Activated CD8-positive, alpha-beta memory T cell treated with anti-CD3 and anti-CD28 coated beads, Interleukin-2, amount 50 U/mL, for 4 hours (primary cell): ENCODE measurements around the gene C1QB.
"Not testable (repeated sequence)": the region's sequence is repeated elsewhere in the genome, so short reads cannot be mapped to it uniquely, and the experiment has no call there.

ENCODE experiments used
- DNase-seq: peaks from one replicate; pipeline ENCODE4 v3.0.0-alpha.2; 2020

Gene C1QB

GRCh38 chr1:22666412-22666811, 13.4 kb downstream of the C1QB start:
- no peak for DNase-seq

DNA sequence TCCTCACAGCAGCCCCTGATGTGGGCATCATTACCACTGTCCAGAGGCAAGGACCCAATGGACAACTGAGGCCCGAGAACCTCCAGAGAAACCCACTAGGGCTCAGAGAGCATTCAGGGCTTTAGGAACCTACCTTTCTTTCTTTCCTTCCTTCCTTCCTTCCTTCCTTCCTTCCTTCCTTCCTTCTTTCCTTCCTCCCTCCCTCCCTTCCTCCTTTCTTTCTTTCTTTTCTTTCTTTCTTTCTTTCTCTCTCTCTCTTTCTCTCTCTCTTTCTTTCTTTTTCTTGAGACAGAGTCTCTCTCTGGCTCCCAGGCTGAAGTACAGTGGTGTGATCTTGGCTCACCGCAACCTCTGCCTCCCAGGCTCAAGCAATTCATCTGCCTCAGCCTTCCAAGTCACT, 15.8 kb downstream of the C1QB start:
- DNase-seq: not testable (repeated sequence)

DNA sequence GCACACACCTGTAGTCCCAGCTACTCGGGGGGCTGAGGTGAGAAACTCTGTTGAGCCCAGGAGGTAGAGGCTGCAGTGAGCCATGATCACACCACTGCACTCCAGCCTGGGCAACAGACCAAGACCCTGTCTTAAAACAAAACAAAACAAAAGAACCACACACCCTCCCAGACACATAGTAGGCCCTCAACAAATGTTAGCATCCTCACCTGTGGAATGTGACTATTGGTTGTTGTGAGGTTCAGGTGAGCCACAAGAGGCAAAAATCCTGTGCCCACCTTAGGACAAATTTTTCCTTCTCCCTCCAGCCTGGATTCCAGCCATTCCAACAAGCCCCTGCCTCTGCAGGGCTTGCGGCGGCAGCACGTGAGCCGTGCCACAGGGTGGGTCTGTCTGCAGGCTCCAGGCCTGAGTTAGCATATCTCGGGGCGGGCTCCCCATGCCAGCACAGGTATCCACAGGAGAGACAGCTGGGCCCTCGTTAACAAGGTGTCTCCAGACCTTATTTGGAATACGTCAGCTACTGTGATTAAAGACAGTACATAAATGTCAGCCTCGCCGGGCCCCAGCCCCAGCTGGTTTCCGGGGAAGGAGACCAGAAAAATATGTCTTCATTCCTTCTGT, 17.4 kb downstream of the C1QB start:
- DNase-seq: no peak

DNA sequence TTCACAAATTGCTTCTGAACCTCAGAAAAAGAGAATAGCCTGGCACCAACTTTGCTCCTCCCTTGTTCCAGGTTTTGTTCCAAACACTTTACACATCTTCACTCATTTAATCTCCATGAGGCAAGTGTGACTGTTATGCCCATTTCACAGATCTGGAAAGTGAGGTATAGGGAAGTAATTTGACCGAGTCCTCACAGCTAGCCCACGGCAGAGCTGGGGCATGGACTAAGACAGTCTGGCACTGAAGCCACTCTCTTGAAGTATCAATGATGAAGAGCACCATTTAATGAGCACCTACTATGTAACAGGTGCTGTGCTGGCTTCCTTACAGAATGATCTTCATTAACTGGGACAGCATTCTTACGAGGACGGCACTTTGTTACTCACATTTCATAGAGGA, 19.0 kb downstream of the C1QB start:
- DNase-seq: no peak

DNA sequence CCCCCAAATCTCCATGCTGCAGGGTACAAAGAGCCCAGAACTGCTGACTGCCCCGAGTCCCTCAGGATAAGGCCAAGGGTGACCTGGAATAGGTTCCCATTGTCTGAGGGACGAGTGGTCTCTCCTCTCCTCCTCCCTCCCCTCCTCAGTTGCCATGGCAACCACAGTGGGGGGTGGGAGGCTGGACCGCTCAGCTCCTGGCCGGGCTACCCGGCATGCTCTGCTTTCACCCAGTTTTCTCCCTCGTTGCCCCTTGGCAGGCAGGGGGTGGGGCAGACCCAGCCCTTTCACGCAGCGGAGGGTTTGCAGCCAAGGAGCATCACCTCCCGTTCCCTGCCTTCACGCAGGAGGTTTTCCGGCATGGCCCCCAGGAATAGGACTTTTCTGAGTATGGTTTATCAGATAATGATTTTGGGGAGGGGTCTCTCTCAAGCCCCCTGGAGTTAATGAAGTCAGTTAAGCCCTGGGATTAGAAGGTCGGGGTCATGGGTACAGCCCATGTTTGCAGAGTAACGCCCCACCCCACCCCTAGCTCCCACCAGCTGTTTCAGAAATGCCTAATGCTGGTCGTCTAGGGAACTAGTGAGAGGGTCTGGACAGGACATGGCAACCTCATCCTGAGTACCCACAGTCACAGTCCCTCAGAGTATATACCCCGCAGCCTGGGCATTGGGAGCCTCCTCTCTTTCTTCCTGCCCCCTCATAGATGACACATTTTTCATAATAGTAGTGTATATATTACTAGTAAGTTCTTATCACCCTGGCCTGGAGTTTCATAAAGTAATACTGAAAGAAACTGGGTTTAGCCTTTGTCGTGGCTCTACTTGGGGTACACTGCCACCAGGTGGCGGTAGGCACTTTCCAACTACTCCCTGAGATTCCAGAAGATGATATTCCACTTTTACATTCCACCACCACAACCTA, 20.7 kb downstream of the C1QB start:
- no peak for DNase-seq

DNA sequence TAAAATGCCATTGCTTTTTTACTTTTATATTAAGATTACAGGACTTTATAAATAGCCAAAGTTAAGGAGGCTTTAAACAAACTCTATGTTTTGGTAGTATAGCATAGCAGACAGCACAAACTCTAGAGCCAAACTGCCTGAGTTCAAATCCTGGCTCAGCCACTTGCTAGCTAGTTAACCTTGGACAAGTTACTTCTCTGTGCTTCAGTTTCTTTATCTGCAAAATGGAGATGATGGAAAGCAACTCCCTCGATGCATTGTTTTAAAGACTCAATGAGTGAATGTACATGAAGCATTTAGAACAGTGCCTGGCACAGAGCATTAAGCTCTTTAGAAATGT, 21.3 kb downstream of the C1QB start:
- no peak for DNase-seq

GRCh38 chr1:22676151-22676550, 23.1 kb downstream of the C1QB start:
- DNase-seq: not testable (repeated sequence)

GRCh38 chr1:22676916-22677583, 24.0 kb downstream of the C1QB start:
- no peak for DNase-seq

GRCh38 chr1:22677931-22678896, 25.2 kb downstream of the C1QB start:
- no peak for DNase-seq

- no peak for DNase-seq
Observed at GRCh38 chr1:22680726-22681125, 27.7 kb downstream of the C1QB start.

GRCh38 chr1:22681556-22682276, 28.7 kb downstream of the C1QB start:
- DNase-seq: no peak

GRCh38 chr1:22683547-22683946, 30.5 kb downstream of the C1QB start:
- no peak for DNase-seq

DNA sequence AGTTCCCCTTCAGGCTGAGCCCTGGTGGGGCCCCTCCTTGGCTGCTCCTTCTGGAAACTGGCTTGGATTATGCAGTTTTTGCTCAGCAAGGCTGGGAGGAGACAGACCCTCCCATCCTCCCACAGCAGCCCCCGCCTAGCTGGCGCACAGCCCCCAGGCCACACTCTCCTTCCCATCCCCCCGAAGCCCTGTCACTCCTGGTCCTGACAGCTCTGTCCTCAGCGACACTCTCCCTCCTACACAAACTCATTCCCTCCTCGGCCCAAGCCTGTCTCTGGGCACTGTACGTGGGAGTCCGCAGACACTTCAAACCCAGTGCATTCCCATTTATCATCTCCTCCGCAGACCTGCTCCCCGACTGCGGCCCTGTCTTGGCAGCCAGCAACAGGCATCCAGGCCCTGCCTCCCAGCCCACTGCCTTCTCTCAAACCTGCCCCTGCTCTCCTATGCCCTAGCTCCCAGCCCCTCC, 32.6 kb downstream of the C1QB start:
- DNase-seq: no peak

GRCh38 chr1:22687191-22687590, 34.2 kb downstream of the C1QB start:
- no peak for DNase-seq

GRCh38 chr1:22688466-22688865, 35.4 kb downstream of the C1QB start:
- no peak for DNase-seq

DNA sequence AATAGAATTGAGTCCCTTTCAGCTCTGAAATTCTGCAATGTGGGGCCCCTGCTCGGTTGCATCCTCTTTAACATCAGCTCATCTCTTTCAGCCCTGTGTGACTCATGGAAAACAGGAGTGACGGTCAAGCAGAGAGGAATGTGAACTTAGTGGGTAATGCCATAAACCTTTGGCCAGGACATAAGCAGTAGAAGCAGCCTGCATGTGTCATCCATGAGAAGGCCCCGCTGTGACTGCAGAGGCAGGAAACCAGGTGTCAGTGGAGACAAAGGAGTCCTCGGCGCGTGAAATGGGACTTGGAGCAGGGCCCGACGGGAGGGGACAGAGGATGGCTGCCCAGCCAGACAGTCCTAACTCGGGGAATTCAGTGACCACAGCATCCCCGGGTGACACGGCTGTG, 36.5 kb downstream of the C1QB start:
- no peak for DNase-seq

- DNase-seq: no peak
Observed at GRCh38 chr1:22691031-22691753, 38.2 kb downstream of the C1QB start.

- no peak for DNase-seq
Observed at GRCh38 chr1:22694172-22694571, 41.1 kb downstream of the C1QB start.

DNA sequence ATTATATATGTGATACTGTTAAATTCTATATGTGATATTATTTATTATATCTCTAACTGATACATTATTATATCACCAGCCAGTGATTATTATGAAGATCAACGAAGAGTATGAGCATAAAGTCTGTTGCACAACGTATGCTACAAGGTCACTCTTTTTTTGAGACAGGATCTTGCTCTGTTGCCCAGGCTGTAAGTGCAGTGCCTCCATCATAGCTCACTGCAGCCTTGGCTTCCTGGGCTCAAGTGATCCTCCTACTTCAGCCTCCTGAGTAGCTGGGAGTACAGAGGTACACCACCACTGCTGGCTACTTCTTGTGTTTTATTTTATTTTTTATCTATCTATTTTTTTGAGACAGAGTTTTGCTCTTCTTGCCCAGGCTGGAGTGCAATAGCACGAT, 43.6 kb downstream of the C1QB start:
- DNase-seq: no peak

- no peak for DNase-seq
Observed at GRCh38 chr1:22697980-22698379, 44.9 kb downstream of the C1QB start.
